ENCODE data around the gene PRR7. TPM values are rescaled to one million over a fixed set of nuclear protein-coding genes. Genes with fewer than 3 reads are reported as not detected.

PRR7 gene, protein sequence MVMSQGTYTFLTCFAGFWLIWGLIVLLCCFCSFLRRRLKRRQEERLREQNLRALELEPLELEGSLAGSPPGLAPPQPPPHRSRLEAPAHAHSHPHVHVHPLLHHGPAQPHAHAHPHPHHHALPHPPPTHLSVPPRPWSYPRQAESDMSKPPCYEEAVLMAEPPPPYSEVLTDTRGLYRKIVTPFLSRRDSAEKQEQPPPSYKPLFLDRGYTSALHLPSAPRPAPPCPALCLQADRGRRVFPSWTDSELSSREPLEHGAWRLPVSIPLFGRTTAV
- 19.5 and 30.3 TPM in 2 replicates for total RNA-seq

GRCh38 chr5:177446200-177447065 is at the start of gene PRR7:
PRR7 (plus strand) TSS chr5:177446814; CDS start chr5:177455068, 8,254 bp downstream.

GRCh38 chr5:177399997-177400868 is 46.4 kb upstream of the PRR7 start, which contains the start of gene PFN3:
PFN3 (minus strand) TSS chr5:177400661; CDS start chr5:177400576, 85 bp downstream.

DNA sequence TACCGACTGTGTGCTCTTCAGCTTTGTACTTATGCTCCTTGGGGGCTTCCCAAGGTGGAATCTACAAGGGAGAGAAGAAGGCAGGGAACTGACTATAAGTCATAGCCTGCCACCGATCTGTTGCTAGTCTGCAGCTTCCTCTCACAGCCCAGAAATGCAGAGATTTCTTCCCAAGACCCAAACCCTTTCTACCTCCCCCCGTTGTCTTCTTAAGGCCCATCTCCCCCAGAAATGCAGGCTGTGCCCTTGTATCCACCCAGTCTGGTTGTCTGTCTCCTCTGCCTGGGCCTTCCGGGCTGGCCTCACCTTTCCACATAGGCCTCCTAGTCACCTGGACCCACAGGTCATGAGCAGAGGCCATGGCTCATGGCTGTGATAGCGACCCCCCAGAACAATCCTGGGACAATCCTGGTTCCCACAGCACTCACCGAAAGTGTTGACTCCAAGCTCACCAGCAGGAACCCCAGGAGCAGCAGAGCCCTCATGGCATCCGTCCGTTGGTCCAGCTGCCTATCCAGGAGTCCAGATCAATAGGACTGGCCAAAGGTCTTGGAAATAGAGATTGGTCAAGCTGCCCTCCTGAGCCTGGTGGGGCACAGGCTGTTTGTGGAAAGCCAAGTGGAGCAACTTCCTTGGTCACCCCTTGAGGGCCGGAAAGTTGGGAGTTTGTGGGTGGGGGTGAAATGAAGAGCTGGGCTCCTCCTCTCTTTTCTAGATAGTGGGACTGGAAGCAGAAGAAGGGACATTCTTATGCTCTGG is 37.4 kb upstream of the PRR7 start, which contains the start of gene F12:
Gene F12 (minus strand): TSS at position 522 of the 759 bp plus-strand sequence. CDS start 37 bp downstream, at position 485.

DNA sequence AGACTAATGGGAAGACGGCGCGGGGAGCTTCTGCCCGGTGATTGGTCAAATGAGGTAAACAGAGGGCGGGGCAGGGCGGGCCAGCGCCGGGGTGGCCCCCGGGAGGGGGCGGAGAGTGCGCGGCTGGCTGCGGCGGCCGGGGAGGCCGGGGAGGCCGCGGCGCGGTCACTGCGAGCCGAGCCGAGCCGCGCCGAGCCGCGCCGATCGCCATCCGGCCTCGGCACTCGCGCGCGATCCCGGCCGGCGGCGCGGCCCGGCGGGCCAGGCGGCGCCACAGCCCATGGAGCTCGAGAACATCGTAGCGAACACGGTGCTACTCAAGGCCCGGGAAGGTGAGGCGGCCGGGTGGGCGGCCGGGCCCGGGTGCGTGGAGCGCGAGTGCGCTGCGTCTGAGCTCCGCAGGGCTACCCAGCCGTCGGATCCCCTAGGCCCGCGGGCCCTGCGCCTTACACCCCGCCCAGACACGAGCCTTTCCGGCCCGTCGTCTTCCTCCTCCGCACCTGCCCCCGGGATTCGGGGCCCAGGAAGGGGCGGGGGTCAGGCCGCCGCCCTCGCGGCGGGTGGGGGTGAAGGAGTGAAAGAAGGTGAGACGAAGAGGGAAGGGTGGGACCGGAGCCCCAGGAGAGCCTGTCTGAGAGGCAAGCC is 19.9 kb upstream of the PRR7 start, which contains the start of gene GRK6:
Gene GRK6 (plus strand): TSS at position 111 of the 645 bp plus-strand sequence. CDS start 170 bp downstream, at position 281.

DNA sequence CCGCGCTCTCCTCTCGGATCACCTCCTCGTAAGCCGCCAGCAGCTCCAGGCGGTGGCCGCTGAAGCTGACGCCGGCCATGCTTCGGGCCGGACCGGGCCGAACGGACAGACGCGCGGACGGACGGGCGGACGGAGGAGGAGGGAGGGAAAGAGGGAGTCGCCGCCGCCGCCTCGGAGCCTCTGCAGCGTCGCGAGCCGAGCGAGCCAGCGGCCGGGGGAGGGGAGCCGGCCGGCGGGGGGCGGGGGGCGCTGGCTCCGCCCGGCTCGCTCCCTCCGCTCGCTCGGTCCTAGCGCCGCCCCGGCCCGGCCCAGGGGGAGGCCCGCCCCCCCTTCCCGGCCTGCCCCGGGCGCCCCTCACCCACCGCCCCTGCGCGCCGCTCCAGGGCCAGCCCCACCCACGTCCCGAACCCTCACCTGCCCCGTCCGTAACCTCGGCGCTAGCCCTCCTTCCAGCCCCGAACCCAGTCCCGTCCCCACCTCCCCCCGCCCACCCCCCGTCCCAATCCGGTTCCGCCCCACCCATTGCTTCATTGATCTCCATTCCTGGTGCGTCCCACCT is 26.9 kb downstream of the PRR7 start, which contains the start of gene DBN1:
Gene DBN1 (minus strand): TSS at position 192 of the 559 bp plus-strand sequence. CDS start 113 bp downstream, at position 79.

GRCh38 chr5:177497292-177498012 is 50.8 kb downstream of the PRR7 start, which contains the start of gene PDLIM7:
PDLIM7 (minus strand) TSS chr5:177497604; CDS start chr5:177496512, 1,092 bp downstream.

Other genes starting within 250 kb of the PRR7 start
- gene RAB24, start 143.1 kb upstream of the PRR7 start, total RNA-seq = 25.9 and 29.8 TPM in 2 replicates
- 249 and 265 TPM in 2 replicates for gene PRELID1, start 143.0 kb upstream of the PRR7 start, total RNA-seq
- gene MXD3, start 134.9 kb upstream of the PRR7 start, total RNA-seq = 31.1 and 85.1 TPM in 2 replicates
- gene LMAN2, start 95.1 kb upstream of the PRR7 start, total RNA-seq = 312 and 382 TPM in 2 replicates
- gene RGS14, start 88.9 kb upstream of the PRR7 start, total RNA-seq = 4.9 and 15.1 TPM in 2 replicates
- gene SLC34A1, start 62.4 kb upstream of the PRR7 start, total RNA-seq = not detected in 2 replicates
- not detected in 2 replicates for gene PFN3, start 46.2 kb upstream of the PRR7 start, total RNA-seq
- gene F12, start 37.2 kb upstream of the PRR7 start, total RNA-seq = 2.8 TPM in 1 of 2 replicates, not detected in the other
- 48.4 and 55.9 TPM in 2 replicates for gene GRK6, start 20.1 kb upstream of the PRR7 start, total RNA-seq
- gene DBN1, start 26.8 kb downstream of the PRR7 start, total RNA-seq = 348 and 392 TPM in 2 replicates
- gene PDLIM7, start 50.8 kb downstream of the PRR7 start, total RNA-seq = 237 and 285 TPM in 2 replicates
- 1.2 TPM in 1 of 2 replicates, not detected in the other for gene DOK3, start 63.0 kb downstream of the PRR7 start, total RNA-seq
- 94.8 and 97.7 TPM in 2 replicates for gene DDX41, start 70.1 kb downstream of the PRR7 start, total RNA-seq
- 12.1 and 17.6 TPM in 2 replicates for gene FAM193B, start 107.7 kb downstream of the PRR7 start, total RNA-seq
- gene TMED9, start 145.4 kb downstream of the PRR7 start, total RNA-seq = 213 and 273 TPM in 2 replicates
- 60.8 and 61.0 TPM in 2 replicates for gene B4GALT7, start 153.3 kb downstream of the PRR7 start, total RNA-seq

Measured in myometrial cell (primary cell).